ENCODE data around the gene CRHR2.

The CRHR2 gene

GRCh38 chr7:30710669-30711068, 28.4 kb upstream of the CRHR2 start:
- no peaks in the 10 kb centered on the region for H3K36me3 ChIP-seq (ENCODE audit: control insufficient read depth, insufficient read depth, low read length)
- no peaks in the 10 kb centered on the region; the same call in 1 of the 2 replicates for H3K27me3 ChIP-seq (replicated peaks; ENCODE audit: control insufficient read depth, insufficient read depth, low read length)
- no peak for DNase-seq (ENCODE audit: extremely low read depth, insufficient read length)
- TF ChIP-seq, protein P1, sequence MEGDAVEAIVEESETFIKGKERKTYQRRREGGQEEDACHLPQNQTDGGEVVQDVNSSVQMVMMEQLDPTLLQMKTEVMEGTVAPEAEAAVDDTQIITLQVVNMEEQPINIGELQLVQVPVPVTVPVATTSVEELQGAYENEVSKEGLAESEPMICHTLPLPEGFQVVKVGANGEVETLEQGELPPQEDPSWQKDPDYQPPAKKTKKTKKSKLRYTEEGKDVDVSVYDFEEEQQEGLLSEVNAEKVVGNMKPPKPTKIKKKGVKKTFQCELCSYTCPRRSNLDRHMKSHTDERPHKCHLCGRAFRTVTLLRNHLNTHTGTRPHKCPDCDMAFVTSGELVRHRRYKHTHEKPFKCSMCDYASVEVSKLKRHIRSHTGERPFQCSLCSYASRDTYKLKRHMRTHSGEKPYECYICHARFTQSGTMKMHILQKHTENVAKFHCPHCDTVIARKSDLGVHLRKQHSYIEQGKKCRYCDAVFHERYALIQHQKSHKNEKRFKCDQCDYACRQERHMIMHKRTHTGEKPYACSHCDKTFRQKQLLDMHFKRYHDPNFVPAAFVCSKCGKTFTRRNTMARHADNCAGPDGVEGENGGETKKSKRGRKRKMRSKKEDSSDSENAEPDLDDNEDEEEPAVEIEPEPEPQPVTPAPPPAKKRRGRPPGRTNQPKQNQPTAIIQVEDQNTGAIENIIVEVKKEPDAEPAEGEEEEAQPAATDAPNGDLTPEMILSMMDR (IDR thresholded peaks at IDR 0.05; ENCODE audit: insufficient read depth, low read length, poor library complexity, severe bottlenecking) = no peak
- H3K4me3 ChIP-seq (replicated peaks; ENCODE audit: low read depth, low read length) = no peak overlapping the region

DNA sequence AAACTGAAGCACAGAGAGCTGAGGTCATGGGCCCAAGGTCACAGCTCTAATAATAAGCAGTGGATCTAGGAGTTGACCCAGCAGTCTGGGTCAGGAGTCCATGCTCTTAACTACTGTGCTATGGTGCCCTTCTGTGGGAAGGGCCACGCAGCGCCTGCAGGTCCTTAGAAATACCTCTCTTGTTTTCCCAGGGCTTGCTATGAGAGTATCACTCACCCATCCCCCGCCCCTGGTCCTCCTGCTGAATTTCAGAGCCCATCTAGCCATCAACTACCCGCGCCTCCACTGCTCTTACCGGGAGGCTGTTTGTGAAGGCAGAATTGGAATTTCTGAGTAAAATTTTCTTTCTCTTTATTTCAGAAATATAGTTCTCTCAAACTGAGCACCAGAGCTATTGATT, 27.3 kb upstream of the CRHR2 start:
- Histone ChIP-seq H3K4me3 (replicated peaks; ENCODE audit: low read depth, low read length) (no peak overlapping the region), H3K36me3 (ENCODE audit: control insufficient read depth, insufficient read depth, low read length) (no peaks in the 10 kb centered on the region), H3K27me3 (replicated peaks; ENCODE audit: control insufficient read depth, insufficient read depth, low read length) (no peaks in the 10 kb centered on the region; the same call in 1 of the 2 replicates)
- TF ChIP-seq, protein P1 (IDR thresholded peaks at IDR 0.05; ENCODE audit: insufficient read depth, low read length, poor library complexity, severe bottlenecking) = no peak
- no peak for DNase-seq (ENCODE audit: extremely low read depth, insufficient read length)

- TF ChIP-seq, protein P1 (IDR thresholded peaks at IDR 0.05; ENCODE audit: insufficient read depth, low read length, poor library complexity, severe bottlenecking) = no peak
- DNase-seq (ENCODE audit: extremely low read depth, insufficient read length) = no peak
- no peaks in the 10 kb centered on the region; the same call in 1 of the 2 replicates for H3K27me3 ChIP-seq (replicated peaks; ENCODE audit: control insufficient read depth, insufficient read depth, low read length)
- H3K36me3 ChIP-seq (ENCODE audit: control insufficient read depth, insufficient read depth, low read length) = no peaks in the 10 kb centered on the region
- no peak overlapping the region for H3K4me3 ChIP-seq (replicated peaks; ENCODE audit: low read depth, low read length)
These were observed 26.7 kb upstream of the CRHR2 start for GRCh38 chr7:30708983-30709382.

GRCh38 chr7:30708412-30708811, 26.2 kb upstream of the CRHR2 start:
- no peak overlapping the region for H3K4me3 ChIP-seq (replicated peaks; ENCODE audit: low read depth, low read length)
- DNase-seq (ENCODE audit: extremely low read depth, insufficient read length) = no peak
- H3K27me3 ChIP-seq (replicated peaks; ENCODE audit: control insufficient read depth, insufficient read depth, low read length) = no peaks in the 10 kb centered on the region; the same call in 1 of the 2 replicates
- H3K36me3 ChIP-seq (ENCODE audit: control insufficient read depth, insufficient read depth, low read length) = no peaks in the 10 kb centered on the region
- TF ChIP-seq, protein P1 (IDR thresholded peaks at IDR 0.05; ENCODE audit: insufficient read depth, low read length, poor library complexity, severe bottlenecking) = no peak

- no peak for DNase-seq (ENCODE audit: extremely low read depth, insufficient read length)
- no peaks in the 10 kb centered on the region for H3K36me3 ChIP-seq (ENCODE audit: control insufficient read depth, insufficient read depth, low read length)
- TF ChIP-seq, protein P1 (IDR thresholded peaks at IDR 0.05; ENCODE audit: insufficient read depth, low read length, poor library complexity, severe bottlenecking) = no peak
- H3K4me3 ChIP-seq (replicated peaks; ENCODE audit: low read depth, low read length) = no peak overlapping the region
- H3K27me3 ChIP-seq (replicated peaks; ENCODE audit: control insufficient read depth, insufficient read depth, low read length) = no peaks in the 10 kb centered on the region; the same call in 1 of the 2 replicates
These were observed 25.4 kb upstream of the CRHR2 start for GRCh38 chr7:30707391-30708357.
